ENCODE results near the gene LSM10. TPM values are rescaled to one million over a fixed set of nuclear protein-coding genes. Genes with fewer than 3 reads are reported as not detected.

Gene LSM10
- total RNA-seq, 1 experiment from 2014 or later: 13.6 TPM

DNA sequence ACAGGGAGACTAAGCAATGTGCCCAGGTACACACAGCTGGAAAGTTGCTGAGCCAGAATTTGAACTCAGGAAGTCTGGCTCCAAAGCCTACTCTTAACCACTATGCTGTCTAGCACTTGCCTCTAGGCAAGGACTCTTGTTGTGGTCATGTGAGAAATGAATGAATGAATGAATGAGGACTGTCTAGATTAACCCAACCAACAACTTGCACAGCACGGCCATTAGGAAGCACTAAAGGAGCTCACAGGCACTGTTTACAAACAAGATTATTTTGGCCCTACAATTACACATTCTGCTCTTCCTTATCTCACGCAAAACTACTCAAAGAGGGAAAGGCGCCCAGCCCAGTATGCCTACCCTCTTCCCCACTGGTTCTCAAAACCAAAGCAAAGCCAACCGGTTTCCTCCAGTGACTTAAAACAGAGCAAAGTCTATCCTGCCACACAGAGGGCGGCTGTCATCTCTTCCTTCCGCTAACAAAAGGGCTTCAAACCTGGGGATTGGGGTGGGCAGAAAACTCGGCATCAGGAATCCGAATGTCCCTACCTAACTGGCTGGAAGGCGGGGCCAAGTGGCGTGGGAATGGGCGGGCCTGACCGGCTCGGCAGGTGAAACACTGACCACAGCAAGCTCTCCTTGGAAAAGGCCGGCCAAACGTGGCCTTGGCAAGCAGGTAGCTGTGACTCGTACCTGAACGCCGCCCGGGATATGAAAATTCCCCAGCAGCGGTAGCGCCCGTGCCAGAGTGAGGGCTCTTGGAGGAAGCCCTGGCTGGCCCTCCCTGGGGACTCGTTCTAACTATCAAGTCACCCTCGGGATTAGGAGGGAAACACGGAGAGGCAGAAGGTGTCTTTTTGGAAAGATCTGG is 12.9 kb downstream of the LSM10 start:
- peak; percentile 30 for DNase-seq (ENCODE audit: low read depth)

DNA sequence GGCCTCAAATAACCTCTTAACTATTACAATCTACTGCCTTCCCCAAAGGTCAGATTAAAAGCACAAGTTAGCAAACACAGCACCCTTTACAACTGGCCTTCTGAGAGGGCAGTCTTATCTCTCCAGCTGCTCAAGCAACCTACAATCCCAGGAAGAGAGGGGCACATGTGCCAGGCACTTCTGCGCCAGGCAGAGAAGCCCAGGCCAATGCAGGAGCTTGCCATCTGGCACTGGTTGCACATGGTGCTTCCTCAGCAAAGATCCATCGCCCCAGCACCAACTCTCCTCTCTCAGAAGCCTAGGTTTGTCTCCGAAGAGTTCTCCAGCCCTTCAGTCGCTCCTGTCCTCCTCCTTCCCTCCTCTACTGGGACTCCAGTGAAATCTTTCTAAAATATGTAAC is 14.5 kb downstream of the LSM10 start:
- DNase-seq (ENCODE audit: low read depth): no peak

GRCh38 chr1:36382669-36383068 is 15.0 kb downstream of the LSM10 start:
- DNase-seq (ENCODE audit: low read depth): no peak

DNA sequence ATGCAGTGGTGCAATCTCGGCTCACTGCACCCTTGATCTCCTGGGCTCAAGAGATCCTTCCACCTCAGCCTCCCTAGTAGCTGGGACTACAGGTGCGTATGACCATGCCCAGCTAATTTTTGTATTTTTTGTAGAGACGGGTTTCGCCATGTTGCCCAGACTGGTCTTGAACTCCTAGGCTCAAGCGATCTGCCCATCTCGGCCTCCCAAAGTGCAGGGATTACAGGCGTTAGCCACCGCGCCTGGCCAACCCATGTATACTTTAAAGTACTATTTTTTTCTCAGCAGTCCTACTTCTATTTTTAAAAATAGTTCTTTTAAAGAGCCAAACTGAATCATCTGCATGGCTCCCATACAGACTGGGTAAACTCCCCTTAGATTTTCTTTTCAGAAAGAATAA is 15.5 kb downstream of the LSM10 start:
- DNase-seq (ENCODE audit: low read depth): no peak

DNA sequence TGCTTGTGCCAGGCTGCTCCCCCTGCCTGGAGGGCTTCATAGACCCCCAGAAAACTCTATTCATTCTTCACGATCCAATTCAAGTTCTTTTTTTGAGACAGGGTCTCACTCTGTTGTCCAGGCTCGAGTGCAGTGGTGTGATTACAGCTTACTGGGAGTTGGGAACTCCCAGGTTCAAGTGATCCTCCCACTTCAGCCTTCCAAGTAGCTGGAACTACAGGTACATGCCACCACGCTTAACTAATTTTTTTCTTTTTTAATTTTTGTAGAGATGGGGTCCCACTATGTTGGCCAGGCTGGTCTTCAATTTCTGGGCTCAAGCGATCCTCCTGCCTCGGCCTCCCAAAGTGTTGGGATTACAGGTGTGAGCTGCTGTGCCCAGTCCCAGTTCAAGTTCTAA is 16.3 kb downstream of the LSM10 start:
- no peak for DNase-seq (ENCODE audit: low read depth)

GRCh38 chr1:36380782-36381181 is 16.9 kb downstream of the LSM10 start:
- no peak for DNase-seq (ENCODE audit: low read depth)

DNA sequence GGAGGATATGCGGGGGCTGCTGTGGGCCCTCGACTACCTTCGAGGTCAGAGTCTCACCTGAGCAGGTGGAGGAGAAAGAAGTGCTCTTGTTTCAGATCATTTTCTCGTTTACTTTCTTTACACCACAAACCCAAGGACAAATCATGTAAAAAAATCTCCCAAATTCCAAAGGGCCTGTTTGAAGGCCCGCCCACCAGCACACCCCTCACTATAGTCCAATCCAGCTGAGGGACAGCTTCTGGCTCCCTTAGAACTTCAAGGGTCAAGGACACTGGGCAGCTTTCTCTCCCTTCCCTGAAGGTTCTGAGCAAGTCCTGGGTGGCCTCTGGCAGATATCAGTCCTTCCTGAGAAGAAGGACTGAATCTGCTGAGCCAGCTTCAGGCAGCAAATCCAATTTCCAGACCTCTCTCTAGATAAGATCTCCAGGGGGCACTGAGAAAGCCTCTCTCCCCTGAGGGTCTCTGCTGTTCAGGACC is 17.5 kb downstream of the LSM10 start:
- DNase-seq (ENCODE audit: low read depth): no peak

- DNase-seq (ENCODE audit: low read depth): no peak
These were observed 19.8 kb downstream of the LSM10 start for GRCh38 chr1:36377791-36378492.

DNA sequence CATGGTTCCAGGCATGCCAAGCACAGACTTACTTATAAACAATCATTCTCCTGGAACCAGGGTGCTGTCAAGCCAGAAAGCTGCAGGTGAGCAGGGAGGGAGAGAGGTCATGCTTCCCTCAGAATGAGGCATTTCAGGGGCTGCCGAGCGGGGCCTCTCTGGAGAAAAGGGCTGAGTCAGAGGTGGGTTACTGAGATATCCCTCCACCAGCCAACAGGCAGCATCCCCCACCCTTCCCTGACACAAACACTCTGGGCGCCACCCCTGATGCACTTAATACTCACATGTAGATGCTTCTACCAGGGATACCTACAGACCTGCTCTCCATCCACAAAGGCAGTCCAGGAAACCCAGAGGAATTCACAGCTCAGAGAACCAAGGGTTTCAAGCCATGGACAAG is 25.1 kb downstream of the LSM10 start:
- peak; percentile 62 for DNase-seq (ENCODE audit: low read depth)

- peak; percentile 70 for DNase-seq (ENCODE audit: low read depth)
These were observed 28.4 kb downstream of the LSM10 start for GRCh38 chr1:36369061-36369861.

GRCh38 chr1:36367798-36368197 is 29.9 kb downstream of the LSM10 start:
- DNase-seq (ENCODE audit: low read depth): no peak

- DNase-seq (ENCODE audit: low read depth): no peak
These were observed 30.6 kb downstream of the LSM10 start for GRCh38 chr1:36367066-36367465.

GRCh38 chr1:36366091-36366661 is 31.5 kb downstream of the LSM10 start:
- no peak for DNase-seq (ENCODE audit: low read depth)

GRCh38 chr1:36365381-36365780 is 32.3 kb downstream of the LSM10 start:
- no peak for DNase-seq (ENCODE audit: low read depth)

GRCh38 chr1:36359911-36360550 is 37.7 kb downstream of the LSM10 start:
- peak; percentile 29 for DNase-seq (ENCODE audit: low read depth)

- no peak for DNase-seq (ENCODE audit: low read depth)
These were observed 38.3 kb downstream of the LSM10 start for GRCh38 chr1:36359383-36359782.

GRCh38 chr1:36358514-36359084 is 39.1 kb downstream of the LSM10 start:
- no peak for DNase-seq (ENCODE audit: low read depth)

GRCh38 chr1:36355811-36356210 is 41.9 kb downstream of the LSM10 start:
- DNase-seq (ENCODE audit: low read depth): no peak

GRCh38 chr1:36354486-36354885 is 43.2 kb downstream of the LSM10 start:
- no peak for DNase-seq (ENCODE audit: low read depth)

Measured in HT1080 (cell line).